Measurements from ENCODE around the gene RXRA.

Gene RXRA

DNA sequence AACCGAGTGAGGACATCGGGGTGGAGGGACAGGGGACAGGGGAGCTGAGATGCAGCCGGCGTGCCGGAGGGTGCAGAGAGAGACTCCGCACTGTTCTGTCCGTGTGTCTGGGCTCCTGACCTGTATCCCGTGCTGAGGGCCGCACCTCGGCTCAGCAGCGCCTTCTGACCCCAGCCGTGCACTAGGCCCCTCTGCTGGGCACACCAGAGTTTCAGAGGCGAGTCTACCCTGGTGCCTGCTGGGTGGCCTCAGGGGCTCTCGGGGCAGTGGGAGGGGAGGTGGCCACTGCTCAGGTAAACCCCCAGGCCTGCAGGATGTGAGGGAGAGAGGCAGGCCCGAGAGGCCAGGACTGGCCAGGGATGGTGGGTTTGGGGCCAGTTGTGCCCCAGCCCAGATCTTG is 100.2 kb downstream of the RXRA start:
- POLR2A ChIA-PET, result no interaction called here
- DNase-seq (ENCODE audit: low read depth, low spot score), result no peak
- H3K4me3 ChIP-seq (ENCODE audit: low read depth, low read length), result no peak overlapping the region
- CTCF ChIA-PET, result no interaction called here
- TF ChIP-seq, protein P1, sequence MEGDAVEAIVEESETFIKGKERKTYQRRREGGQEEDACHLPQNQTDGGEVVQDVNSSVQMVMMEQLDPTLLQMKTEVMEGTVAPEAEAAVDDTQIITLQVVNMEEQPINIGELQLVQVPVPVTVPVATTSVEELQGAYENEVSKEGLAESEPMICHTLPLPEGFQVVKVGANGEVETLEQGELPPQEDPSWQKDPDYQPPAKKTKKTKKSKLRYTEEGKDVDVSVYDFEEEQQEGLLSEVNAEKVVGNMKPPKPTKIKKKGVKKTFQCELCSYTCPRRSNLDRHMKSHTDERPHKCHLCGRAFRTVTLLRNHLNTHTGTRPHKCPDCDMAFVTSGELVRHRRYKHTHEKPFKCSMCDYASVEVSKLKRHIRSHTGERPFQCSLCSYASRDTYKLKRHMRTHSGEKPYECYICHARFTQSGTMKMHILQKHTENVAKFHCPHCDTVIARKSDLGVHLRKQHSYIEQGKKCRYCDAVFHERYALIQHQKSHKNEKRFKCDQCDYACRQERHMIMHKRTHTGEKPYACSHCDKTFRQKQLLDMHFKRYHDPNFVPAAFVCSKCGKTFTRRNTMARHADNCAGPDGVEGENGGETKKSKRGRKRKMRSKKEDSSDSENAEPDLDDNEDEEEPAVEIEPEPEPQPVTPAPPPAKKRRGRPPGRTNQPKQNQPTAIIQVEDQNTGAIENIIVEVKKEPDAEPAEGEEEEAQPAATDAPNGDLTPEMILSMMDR (IDR thresholded peaks at IDR 0.05; ENCODE audit: insufficient read depth, low read length, missing control alignments), result no peak

DNA sequence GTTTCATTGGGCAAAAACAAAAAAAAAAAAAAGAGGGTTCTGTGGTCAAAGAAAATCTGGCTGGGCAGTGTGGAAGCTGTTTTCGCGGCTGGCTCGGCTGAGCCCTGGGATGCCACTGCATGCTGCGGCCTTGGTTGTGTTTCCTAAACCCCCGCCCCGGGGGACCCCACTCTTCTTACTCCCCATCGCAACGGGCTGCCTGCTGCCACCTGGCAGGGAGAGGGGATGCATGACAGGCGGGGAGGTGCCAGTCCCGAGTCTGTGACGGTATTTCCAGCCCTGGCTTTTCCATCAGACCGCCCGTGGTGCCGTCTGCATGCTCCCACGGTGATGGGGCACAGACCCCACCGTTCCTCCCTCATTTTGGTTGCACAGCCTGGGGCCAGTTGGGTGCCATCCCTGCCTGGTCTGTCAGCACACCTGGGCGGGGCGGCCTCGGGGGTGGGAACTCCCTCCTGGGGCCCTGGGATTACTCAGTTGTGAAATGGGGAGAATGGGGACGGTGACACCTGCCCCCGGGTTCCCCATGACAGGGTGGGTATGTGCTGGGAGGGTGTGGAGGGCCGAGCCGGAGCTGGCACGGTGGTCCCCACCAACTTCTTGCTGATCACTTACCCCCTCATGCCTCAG is 101.0 kb downstream of the RXRA start:
- TF ChIP-seq, protein P1 (IDR thresholded peaks at IDR 0.05; ENCODE audit: insufficient read depth, low read length, missing control alignments), result no peak
- no peak for DNase-seq (ENCODE audit: low read depth, low spot score)
- CTCF ChIA-PET, result no interaction called here
- POLR2A ChIA-PET, result no interaction called here
- no peak overlapping the region for H3K4me3 ChIP-seq (ENCODE audit: low read depth, low read length)

DNA sequence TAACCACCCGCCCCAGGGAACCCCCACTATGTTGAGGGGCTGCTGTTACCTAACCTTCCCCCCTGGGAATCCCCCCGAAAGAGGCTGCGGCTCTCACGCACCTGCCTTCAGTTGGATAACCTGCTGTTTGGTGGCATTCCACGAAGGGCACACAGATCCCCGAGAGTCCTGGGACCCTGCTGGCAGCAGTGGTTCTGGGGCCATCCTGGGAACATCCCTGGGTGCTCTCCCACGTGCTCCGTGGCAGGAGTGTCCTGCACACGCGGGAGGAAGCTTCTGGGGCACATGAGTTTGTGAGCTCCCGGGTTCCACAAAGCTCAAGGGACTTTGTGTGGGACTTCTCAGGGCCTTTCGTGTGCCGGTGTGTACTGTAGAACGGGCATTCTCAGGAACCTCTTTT is 102.3 kb downstream of the RXRA start:
- ChIA-PET CTCF (no interaction called here), POLR2A (no interaction called here)
- no peak for DNase-seq (ENCODE audit: low read depth, low spot score)
- TF ChIP-seq, protein P1 (IDR thresholded peaks at IDR 0.05; ENCODE audit: insufficient read depth, low read length, missing control alignments), result no peak
- no peak overlapping the region for H3K4me3 ChIP-seq (ENCODE audit: low read depth, low read length)

DNA sequence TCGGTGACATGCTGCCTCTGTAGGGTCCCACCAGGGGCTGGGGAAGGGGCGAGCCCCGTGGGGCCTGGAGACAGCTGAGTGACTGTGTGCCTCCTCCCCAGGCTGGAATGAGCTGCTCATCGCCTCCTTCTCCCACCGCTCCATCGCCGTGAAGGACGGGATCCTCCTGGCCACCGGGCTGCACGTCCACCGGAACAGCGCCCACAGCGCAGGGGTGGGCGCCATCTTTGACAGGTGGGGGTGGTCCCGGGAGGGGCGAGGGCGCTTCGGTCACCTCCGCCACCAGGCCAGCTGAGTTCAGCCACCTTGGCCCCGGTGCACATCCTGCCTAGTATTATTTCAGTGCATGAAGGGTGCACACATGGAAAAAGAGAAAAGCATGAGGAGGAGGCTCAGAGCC is 102.8 kb downstream of the RXRA start:
- ChIA-PET CTCF (no interaction called here), POLR2A (no interaction called here)
- TF ChIP-seq, protein P1 (IDR thresholded peaks at IDR 0.05; ENCODE audit: insufficient read depth, low read length, missing control alignments), result no peak
- no peak overlapping the region for H3K4me3 ChIP-seq (ENCODE audit: low read depth, low read length)
- no peak for DNase-seq (ENCODE audit: low read depth, low spot score)

DNA sequence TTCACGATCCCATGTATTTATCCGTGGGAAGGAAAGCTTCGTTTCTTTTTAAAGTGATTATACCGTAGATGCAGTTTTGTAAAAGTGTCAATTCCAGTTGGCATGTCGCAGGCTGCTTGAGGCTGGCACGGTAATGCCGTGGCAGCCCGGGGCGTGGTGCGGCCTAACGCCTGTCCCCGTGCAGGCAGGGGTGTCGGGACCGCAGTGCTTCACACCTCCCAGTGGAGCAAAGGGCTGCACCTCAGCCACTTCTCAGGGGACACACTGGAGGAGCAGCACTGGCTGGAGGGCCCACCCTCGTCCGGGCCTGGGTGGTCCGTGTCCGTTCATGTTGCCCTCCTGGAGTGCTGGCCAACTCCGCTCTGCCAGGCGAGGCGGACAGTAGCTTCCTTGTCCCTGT is 103.2 kb downstream of the RXRA start:
- TF ChIP-seq, protein P1 (IDR thresholded peaks at IDR 0.05; ENCODE audit: insufficient read depth, low read length, missing control alignments), result no peak
- no peak overlapping the region for H3K4me3 ChIP-seq (ENCODE audit: low read depth, low read length)
- ChIA-PET POLR2A (no interaction called here), CTCF (interaction anchor here (4.6 kb wide), 1 partner anchor 259 kb away, joined by 41 read pairs; no protein-coding TSS in a partner anchor)
- no peak for DNase-seq (ENCODE audit: low read depth, low spot score)

DNA sequence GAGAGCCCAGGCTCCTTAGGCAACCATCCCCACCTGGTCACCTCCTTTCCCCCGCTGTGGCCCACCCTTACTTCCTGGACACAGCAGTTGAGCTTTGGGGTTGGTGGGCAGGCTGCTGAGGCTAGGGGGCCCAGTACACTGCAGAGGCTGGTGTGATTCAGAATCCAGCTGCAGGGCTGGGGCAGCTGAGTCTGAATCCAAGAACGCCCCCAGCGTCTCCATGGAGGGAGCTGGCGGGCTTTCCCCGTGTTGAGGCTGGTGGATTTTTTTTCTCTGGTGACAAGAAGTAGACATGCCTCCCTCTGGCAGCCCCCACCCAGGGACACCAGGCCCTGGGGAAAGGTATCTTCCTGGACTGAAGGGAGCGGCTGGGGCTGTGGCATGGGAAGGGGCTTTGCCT is 104.8 kb downstream of the RXRA start:
- H3K4me3 ChIP-seq (ENCODE audit: low read depth, low read length), result no peak overlapping the region
- TF ChIP-seq, protein P1 (IDR thresholded peaks at IDR 0.05; ENCODE audit: insufficient read depth, low read length, missing control alignments), result no peak
- CTCF ChIA-PET, result interaction anchor here (1.3 to 4.6 kb wide), 3 partner anchors 12 to 261 kb away, joined by 4 to 41 read pairs (median 4); no protein-coding TSS in a partner anchor
- no peak for DNase-seq (ENCODE audit: low read depth, low spot score)
- POLR2A ChIA-PET, result no interaction called here
